ENCODE results near the gene CRYBG1.

CRYBG1 gene

GRCh38 chr6:106617857-106618256, 257.3 kb downstream of the CRYBG1 start:
- H3K27ac ChIP-seq, result no peak overlapping the region
- no peak for DNase-seq (ENCODE audit: low read depth, low spot score)

- H3K27ac ChIP-seq, result no peak overlapping the region
Measured at GRCh38 chr6:106618324-106618723, 257.8 kb downstream of the CRYBG1 start.

GRCh38 chr6:106619223-106619622, 258.7 kb downstream of the CRYBG1 start:
- H3K27ac ChIP-seq, result no peak overlapping the region
- no peak for DNase-seq (ENCODE audit: low read depth, low spot score)

More at GRCh38 chr6:106618324-106618723, 257.8 kb downstream of the CRYBG1 start:
- no peak for DNase-seq (ENCODE audit: low read depth, low spot score)

- DNase-seq (ENCODE audit: low read depth, low spot score), result no peak
- H3K27ac ChIP-seq, result no peak overlapping the region
Measured at GRCh38 chr6:106620931-106621672, 260.6 kb downstream of the CRYBG1 start.
